HFFc6 (cell line): ENCODE data around the gene TFB2M. TPM values are rescaled to one million over a fixed set of nuclear protein-coding genes. Genes with fewer than 3 reads are reported as not detected.
A peak's percentile ranks its signal among the peaks of the same experiment; 100 is the strongest.

Experiments
- DNase-seq: peaks from one replicate; pipeline ENCODE4 v3.0.0-alpha.2; 2018
- H3K27ac Mint-ChIP-seq: 2 replicates; pipeline ENCODE4 v1.8.0; 2020; ENCODE audit warnings: mild to moderate bottlenecking, mixed read lengths
- H3K27me3 Mint-ChIP-seq: 2 replicates; pipeline ENCODE4 v1.8.0; 2021; ENCODE audit warnings: mild to moderate bottlenecking, moderate library complexity, mixed read lengths; ENCODE audit not compliant: insufficient read depth
- H3K36me3 Mint-ChIP-seq: 2 replicates; pipeline ENCODE4 v1.8.0; 2021; ENCODE audit warnings: low read depth, mixed read lengths
- H3K4me1 Mint-ChIP-seq: 2 replicates; pipeline ENCODE4 v1.8.0; 2020; ENCODE audit warnings: low read depth, mixed read lengths
- H3K4me3 Mint-ChIP-seq: 2 replicates; pipeline ENCODE4 v1.8.0; 2020; ENCODE audit warnings: mild to moderate bottlenecking, moderate library complexity, mixed read lengths
- H3K9me3 Mint-ChIP-seq: 2 replicates; pipeline ENCODE4 v1.8.0; 2020; ENCODE audit warnings: mild to moderate bottlenecking, mixed read lengths
- total RNA-seq, 6 experiments: library from RNA; stranded (reverse); fragmentation: NEBNext Ultra II Directional; extraction: Animal tissue kit (Norgen Biotek cat#: 25700); gene quantifications; 2 replicates in 1 of 6; 3 replicates in 5 of 6; pipeline ENCODE4 v1.2.3, GENCODE V29; 2021
- TF ChIP-seq, protein P1 (sequence below): fragments of 200-600 bp; sonication (generic); IDR thresholded peaks from 2 replicates; pipeline ENCODE4 v1.5.0; 2021; ENCODE audit warnings: antibody characterized with exemption, mild to moderate bottlenecking

Gene TFB2M
- total RNA-seq, 6 experiments from 2014 or later = 21.2 to 25.0 (median 23.0) TPM

- peaks cover 18% of the 10 kb centered on the region for H3K9me3 Mint-ChIP-seq
- H3K4me1 Mint-ChIP-seq = peaks cover 52% of the 10 kb centered on the region
- DNase-seq = peak; percentile 22
- H3K27me3 Mint-ChIP-seq = peaks cover 5% of the 10 kb centered on the region; the same call in 1 of the 2 replicates
- no peak overlapping the region for H3K4me3 Mint-ChIP-seq
- H3K27ac Mint-ChIP-seq = peak overlapping the region; percentile 19
- TF ChIP-seq, protein P1, sequence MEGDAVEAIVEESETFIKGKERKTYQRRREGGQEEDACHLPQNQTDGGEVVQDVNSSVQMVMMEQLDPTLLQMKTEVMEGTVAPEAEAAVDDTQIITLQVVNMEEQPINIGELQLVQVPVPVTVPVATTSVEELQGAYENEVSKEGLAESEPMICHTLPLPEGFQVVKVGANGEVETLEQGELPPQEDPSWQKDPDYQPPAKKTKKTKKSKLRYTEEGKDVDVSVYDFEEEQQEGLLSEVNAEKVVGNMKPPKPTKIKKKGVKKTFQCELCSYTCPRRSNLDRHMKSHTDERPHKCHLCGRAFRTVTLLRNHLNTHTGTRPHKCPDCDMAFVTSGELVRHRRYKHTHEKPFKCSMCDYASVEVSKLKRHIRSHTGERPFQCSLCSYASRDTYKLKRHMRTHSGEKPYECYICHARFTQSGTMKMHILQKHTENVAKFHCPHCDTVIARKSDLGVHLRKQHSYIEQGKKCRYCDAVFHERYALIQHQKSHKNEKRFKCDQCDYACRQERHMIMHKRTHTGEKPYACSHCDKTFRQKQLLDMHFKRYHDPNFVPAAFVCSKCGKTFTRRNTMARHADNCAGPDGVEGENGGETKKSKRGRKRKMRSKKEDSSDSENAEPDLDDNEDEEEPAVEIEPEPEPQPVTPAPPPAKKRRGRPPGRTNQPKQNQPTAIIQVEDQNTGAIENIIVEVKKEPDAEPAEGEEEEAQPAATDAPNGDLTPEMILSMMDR = no peak
- H3K36me3 Mint-ChIP-seq = peaks cover 52% of the 10 kb centered on the region
Observed at GRCh38 chr1:246602194-246602593, 36.1 kb upstream of the TFB2M start.

- TF ChIP-seq, protein P1 = no peak
Observed at GRCh38 chr1:246600579-246600978, 34.5 kb upstream of the TFB2M start.

GRCh38 chr1:246599315-246599714, 33.3 kb upstream of the TFB2M start:
- TF ChIP-seq, protein P1 = no peak
- no peak for DNase-seq
- H3K4me3 Mint-ChIP-seq = no peak overlapping the region
- H3K9me3 Mint-ChIP-seq = peaks cover 6% of the 10 kb centered on the region; the same call in 1 of the 2 replicates
- H3K27me3 Mint-ChIP-seq = peaks cover 5% of the 10 kb centered on the region; the same call in 1 of the 2 replicates
- H3K27ac Mint-ChIP-seq = no peak overlapping the region
- H3K36me3 Mint-ChIP-seq = peaks cover 66% of the 10 kb centered on the region
- H3K4me1 Mint-ChIP-seq = peaks cover 76% of the 10 kb centered on the region

More at GRCh38 chr1:246600579-246600978, 34.5 kb upstream of the TFB2M start:
- Mint-ChIP-seq H3K4me1 (peaks cover 69% of the 10 kb centered on the region), H3K27me3 (peaks cover 5% of the 10 kb centered on the region; the same call in 1 of the 2 replicates), H3K4me3 (no peak overlapping the region), H3K9me3 (peaks cover 12% of the 10 kb centered on the region), H3K36me3 (peaks cover 60% of the 10 kb centered on the region), H3K27ac (peak overlapping the region; percentile 71)
- DNase-seq = no peak

GRCh38 chr1:246597971-246598370, 31.9 kb upstream of the TFB2M start:
- DNase-seq = no peak
- Mint-ChIP-seq H3K36me3 (peaks cover 65% of the 10 kb centered on the region), H3K4me3 (no peak overlapping the region), H3K4me1 (peaks cover 79% of the 10 kb centered on the region), H3K27me3 (peaks cover 5% of the 10 kb centered on the region; the same call in 1 of the 2 replicates), H3K27ac (peak overlapping the region; percentile 86; the same call in 1 of the 2 replicates), H3K9me3 (no peaks in the 10 kb centered on the region)
- TF ChIP-seq, protein P1 = no peak

DNA sequence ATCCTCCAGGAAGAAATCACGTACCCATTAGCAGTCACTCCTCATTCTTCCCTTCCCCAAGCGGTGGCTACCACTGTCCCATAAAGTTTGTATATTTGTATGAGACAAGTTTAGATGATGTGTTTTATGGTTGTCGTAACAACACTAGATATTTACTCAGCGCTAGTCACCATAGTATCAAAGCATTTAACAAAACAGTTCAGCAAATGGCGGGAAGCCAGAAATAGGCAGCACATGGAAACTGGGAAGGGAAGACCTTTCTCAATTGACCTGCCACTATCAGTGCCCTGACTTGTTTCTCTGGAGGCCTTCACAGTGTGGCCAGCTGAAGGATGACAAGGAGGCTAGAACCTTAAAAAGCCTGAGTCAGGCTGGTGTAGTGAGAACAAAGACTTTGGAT, 31.3 kb upstream of the TFB2M start:
- DNase-seq = peak; percentile 82

More for the DNA sequence above, 31.3 kb upstream of the TFB2M start:
- peaks cover 5% of the 10 kb centered on the region; the same call in 1 of the 2 replicates for H3K27me3 Mint-ChIP-seq
- H3K4me3 Mint-ChIP-seq = no peak overlapping the region
- H3K4me1 Mint-ChIP-seq = peaks cover 79% of the 10 kb centered on the region
- TF ChIP-seq, protein P1 = no peak
- H3K36me3 Mint-ChIP-seq = peaks cover 64% of the 10 kb centered on the region
- H3K9me3 Mint-ChIP-seq = no peaks in the 10 kb centered on the region
- peak overlapping the region; percentile 86 for H3K27ac Mint-ChIP-seq
